ENCODE data around the gene EHD4.

The EHD4 gene

DNA sequence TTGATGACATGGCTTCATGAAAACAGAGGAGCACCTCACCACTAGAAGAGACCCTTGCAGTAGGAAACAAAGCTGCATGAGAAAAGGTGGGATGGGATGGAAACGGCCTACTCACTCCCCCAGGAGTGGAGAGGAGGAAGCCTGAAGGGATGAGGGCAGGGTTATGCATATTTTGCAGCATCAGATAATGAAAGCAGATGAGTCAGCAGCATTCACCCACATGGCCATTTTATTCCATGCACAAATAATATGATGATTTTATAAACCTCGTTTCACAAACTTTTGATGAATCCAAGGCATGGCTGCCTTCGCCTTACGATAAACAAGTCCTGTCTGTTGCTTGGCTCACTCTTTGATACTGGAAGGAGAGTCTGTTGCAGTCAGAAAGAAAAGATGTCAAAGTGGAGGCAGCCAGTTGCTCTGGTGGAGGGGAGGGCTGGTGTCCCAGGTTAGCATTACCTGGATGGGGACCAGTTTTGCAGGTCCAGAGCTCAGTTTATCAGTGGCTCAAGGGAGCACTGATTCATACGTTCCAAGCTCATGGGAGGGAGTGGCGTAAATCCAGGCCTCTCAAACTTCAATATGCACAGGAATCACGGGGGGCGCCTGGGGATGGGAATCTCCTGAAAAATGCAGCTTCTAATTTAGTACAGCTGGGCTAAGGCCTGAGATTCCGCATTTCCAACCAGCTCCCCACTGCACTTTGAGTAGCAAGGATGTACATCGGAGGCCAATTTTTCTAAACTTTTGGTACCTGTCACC lies 9.2 kb upstream of the EHD4 start:
- no peak overlapping the region; the same call in 1 of the 2 replicates for H2AFZ ChIP-seq (ENCODE audit: low read depth)
- H3K4me2 ChIP-seq: no peak overlapping the region
- no peak overlapping the region for H3K27ac ChIP-seq
- TF ChIP-seq, protein P1, sequence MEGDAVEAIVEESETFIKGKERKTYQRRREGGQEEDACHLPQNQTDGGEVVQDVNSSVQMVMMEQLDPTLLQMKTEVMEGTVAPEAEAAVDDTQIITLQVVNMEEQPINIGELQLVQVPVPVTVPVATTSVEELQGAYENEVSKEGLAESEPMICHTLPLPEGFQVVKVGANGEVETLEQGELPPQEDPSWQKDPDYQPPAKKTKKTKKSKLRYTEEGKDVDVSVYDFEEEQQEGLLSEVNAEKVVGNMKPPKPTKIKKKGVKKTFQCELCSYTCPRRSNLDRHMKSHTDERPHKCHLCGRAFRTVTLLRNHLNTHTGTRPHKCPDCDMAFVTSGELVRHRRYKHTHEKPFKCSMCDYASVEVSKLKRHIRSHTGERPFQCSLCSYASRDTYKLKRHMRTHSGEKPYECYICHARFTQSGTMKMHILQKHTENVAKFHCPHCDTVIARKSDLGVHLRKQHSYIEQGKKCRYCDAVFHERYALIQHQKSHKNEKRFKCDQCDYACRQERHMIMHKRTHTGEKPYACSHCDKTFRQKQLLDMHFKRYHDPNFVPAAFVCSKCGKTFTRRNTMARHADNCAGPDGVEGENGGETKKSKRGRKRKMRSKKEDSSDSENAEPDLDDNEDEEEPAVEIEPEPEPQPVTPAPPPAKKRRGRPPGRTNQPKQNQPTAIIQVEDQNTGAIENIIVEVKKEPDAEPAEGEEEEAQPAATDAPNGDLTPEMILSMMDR (conservative IDR thresholded peaks at IDR 0.05; ENCODE audit: low read depth, low read length): no peak
- H3K79me2 ChIP-seq (ENCODE audit: insufficient read depth, low read depth): no peaks in the 10 kb centered on the region
- H3K4me1 ChIP-seq (ENCODE audit: low read depth, poor library complexity, severe bottlenecking): no peaks in the 10 kb centered on the region
- no peak overlapping the region for H3K9ac ChIP-seq
- H4K20me1 ChIP-seq (ENCODE audit: insufficient read depth): no peaks in the 10 kb centered on the region
- H3K4me3 ChIP-seq (IDR thresholded peaks at IDR 0.05; ENCODE audit: insufficient read depth, low read depth, low read length): no peak overlapping the region
- no peaks in the 10 kb centered on the region for H3K36me3 ChIP-seq (ENCODE audit: insufficient read depth)
- H3K27me3 ChIP-seq (ENCODE audit: insufficient read depth, low read depth): no peaks in the 10 kb centered on the region

DNA sequence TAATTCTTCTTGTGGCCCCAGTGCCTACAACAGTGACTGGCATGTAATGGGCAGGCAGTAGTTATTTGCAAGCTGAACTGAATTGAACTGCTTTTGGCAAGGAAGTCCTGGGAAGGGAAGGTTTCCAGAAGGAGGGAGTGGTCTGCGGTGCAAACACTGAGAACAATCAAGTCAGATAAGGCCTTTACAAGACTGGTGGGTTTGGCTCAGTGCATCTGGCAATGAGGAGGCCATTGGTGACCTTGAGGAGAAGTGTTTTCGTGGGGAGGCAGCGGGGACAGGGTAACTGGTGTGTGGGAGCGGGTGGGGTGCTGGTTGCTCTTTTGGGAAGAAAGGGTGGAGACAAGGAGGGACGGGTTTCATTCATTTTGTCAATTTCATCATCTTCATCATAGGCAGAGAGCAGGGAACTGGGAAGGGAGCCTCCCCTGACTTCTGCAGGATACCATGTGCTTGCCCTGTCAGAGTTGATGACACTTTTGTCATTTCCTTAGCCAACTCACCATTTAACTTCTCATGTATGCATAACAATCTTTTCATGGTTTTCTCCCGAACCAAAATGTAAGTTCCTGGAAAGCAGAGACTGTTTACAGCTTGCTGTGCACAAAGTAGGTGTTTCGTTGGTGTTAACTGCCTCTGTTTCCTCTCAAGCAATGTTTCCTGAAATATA lies 8.4 kb upstream of the EHD4 start:
- Histone ChIP-seq H3K4me2 (no peak overlapping the region), H2AFZ (ENCODE audit: low read depth) (no peak overlapping the region), H3K27ac (no peak overlapping the region), H3K79me2 (ENCODE audit: insufficient read depth, low read depth) (no peaks in the 10 kb centered on the region), H4K20me1 (ENCODE audit: insufficient read depth) (no peaks in the 10 kb centered on the region), H3K4me1 (ENCODE audit: low read depth, poor library complexity, severe bottlenecking) (no peaks in the 10 kb centered on the region), H3K9ac (no peak overlapping the region), H3K27me3 (ENCODE audit: insufficient read depth, low read depth) (no peaks in the 10 kb centered on the region), H3K4me3 (IDR thresholded peaks at IDR 0.05; ENCODE audit: insufficient read depth, low read depth, low read length) (no peak overlapping the region), H3K36me3 (ENCODE audit: insufficient read depth) (no peaks in the 10 kb centered on the region)
- TF ChIP-seq, protein P1 (conservative IDR thresholded peaks at IDR 0.05; ENCODE audit: low read depth, low read length): no peak

DNA sequence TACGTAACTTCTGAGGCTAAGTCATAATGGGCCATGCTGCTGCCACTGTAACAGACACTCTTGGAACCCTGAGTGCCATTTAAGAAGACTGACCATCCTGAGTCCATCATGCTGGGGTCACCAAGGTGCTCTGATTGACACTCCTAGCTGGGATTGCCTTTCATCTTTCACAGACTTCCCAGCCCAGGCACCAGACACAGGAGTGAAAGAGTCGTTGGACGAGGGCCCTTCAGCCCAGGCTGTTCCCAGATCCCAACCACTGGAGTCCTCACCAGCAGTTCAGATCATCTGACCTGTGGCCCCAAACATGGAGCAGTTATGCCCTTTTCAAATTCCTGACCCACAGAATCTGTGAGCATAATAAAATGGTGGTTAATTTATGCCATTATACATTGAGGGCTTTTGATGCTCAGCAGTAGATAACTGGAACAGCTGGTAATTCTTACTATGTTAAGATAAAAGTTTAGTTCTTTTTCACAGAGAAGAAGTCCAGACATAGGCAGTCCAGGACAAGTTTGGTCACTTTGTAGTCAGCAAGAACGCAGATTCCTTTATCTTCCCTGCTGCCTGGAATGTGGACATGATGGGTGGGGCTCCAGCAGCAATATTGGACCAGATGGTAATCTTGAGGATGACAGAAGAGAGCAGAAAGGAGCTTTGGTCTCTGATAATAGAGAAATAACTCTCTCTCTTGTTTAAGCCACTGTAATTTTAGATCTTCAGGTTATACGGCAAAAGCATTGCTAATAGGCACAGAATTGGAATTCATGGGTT lies 7.3 kb upstream of the EHD4 start:
- H3K27me3 ChIP-seq (ENCODE audit: insufficient read depth, low read depth): no peaks in the 10 kb centered on the region
- H3K27ac ChIP-seq: no peak overlapping the region
- no peak overlapping the region for H3K9ac ChIP-seq
- H3K36me3 ChIP-seq (ENCODE audit: insufficient read depth): no peaks in the 10 kb centered on the region
- H4K20me1 ChIP-seq (ENCODE audit: insufficient read depth): no peaks in the 10 kb centered on the region
- TF ChIP-seq, protein P1 (conservative IDR thresholded peaks at IDR 0.05; ENCODE audit: low read depth, low read length): no peak
- no peaks in the 10 kb centered on the region for H3K4me1 ChIP-seq (ENCODE audit: low read depth, poor library complexity, severe bottlenecking)
- no peak overlapping the region for H3K4me3 ChIP-seq (IDR thresholded peaks at IDR 0.05; ENCODE audit: insufficient read depth, low read depth, low read length)
- no peaks in the 10 kb centered on the region for H3K79me2 ChIP-seq (ENCODE audit: insufficient read depth, low read depth)
- no peak overlapping the region for H3K4me2 ChIP-seq
- no peak overlapping the region for H2AFZ ChIP-seq (ENCODE audit: low read depth)

DNA sequence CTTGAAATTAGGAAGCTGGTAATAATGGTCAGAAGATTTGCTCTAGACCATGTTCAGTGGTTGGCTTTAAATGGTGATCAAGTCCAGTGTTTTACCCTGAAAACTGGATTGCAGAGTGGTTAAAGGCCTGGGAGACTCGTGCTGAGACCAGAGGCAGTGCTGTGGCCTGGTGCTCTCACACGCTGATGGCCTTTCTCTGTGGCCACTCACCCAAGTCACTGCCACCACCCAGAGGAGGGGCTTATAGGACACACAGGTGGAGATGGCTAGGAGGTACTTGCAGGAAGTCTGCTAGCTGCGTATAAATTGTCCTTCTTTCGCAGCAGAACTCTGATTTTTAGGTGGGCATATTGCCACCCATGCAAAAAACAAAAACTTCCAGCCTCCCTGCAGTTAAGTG lies 6.2 kb upstream of the EHD4 start:
- no peaks in the 10 kb centered on the region for H3K27me3 ChIP-seq (ENCODE audit: insufficient read depth, low read depth)
- no peaks in the 10 kb centered on the region for H3K79me2 ChIP-seq (ENCODE audit: insufficient read depth, low read depth)
- H3K9ac ChIP-seq: no peak overlapping the region
- no peak overlapping the region for H3K27ac ChIP-seq
- H2AFZ ChIP-seq (ENCODE audit: low read depth): no peak overlapping the region
- no peaks in the 10 kb centered on the region for H3K4me1 ChIP-seq (ENCODE audit: low read depth, poor library complexity, severe bottlenecking)
- no peaks in the 10 kb centered on the region for H3K36me3 ChIP-seq (ENCODE audit: insufficient read depth)
- TF ChIP-seq, protein P1 (conservative IDR thresholded peaks at IDR 0.05; ENCODE audit: low read depth, low read length): no peak
- no peaks in the 10 kb centered on the region for H4K20me1 ChIP-seq (ENCODE audit: insufficient read depth)
- no peak overlapping the region for H3K4me3 ChIP-seq (IDR thresholded peaks at IDR 0.05; ENCODE audit: insufficient read depth, low read depth, low read length)
- no peak overlapping the region for H3K4me2 ChIP-seq

Data from KMS-11 (cell line).